ENCODE measurements around the gene ASF1A. TPM values are rescaled to one million over a fixed set of nuclear protein-coding genes. Genes with fewer than 3 reads are reported as not detected.

The ASF1A gene
- total and polyA plus RNA-seq, 8 donors, result 22.9 to 48.7 (median 44.7) TPM

DNA sequence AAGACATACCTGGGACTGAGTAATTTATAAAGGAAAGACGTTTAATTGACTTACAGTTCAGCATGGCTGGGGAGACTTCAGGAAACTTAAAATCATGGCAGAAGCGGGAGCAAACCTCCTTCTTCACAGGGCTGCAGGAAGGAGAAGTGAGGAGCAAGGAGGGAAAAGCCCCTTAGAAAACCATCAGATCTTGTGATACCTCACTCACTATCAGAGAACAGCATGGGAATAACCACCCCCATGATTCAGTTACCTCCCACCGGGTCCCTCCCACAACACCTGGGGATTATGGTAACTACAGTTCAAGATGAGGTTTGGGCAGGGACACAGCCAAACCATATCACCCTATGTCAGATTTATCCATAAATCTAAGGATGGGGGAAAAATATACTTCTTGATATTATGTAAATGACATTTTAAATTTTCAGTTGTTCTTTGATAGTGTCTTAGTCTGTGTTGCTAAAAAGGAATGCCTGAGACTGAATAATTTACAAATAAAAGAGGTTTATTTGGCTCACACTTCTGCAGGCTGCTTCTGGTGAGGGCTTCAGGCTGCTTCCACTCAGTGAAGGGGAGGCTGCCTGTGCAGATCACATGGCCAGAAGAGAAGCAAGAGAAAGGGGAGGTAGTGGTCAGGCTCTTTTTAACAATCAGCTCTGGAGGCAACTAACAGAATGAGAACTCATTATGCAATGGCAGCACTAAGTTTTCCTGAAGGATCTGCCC lies 42.2 kb downstream of the ASF1A start:
- H3K27me3 ChIP-seq, result no peaks in the 10 kb centered on the region
- no peak for ATAC-seq
- DNase-seq, result no peak
- peak overlapping the region in 1 of 2 donors; percentile 91 for H3K4me3 ChIP-seq
- peaks cover 0 to 6% of the 10 kb centered on the region in 2 donors for H3K36me3 ChIP-seq
- H3K4me1 ChIP-seq, result peaks cover 4 to 35% of the 10 kb centered on the region in 2 donors
- intact Hi-C loops (cut with DNase I), result no loop called here
- peak overlapping the region in 1 of 2 donors; percentile 95 for H3K27ac ChIP-seq
- TF ChIP-seq, protein P1, sequence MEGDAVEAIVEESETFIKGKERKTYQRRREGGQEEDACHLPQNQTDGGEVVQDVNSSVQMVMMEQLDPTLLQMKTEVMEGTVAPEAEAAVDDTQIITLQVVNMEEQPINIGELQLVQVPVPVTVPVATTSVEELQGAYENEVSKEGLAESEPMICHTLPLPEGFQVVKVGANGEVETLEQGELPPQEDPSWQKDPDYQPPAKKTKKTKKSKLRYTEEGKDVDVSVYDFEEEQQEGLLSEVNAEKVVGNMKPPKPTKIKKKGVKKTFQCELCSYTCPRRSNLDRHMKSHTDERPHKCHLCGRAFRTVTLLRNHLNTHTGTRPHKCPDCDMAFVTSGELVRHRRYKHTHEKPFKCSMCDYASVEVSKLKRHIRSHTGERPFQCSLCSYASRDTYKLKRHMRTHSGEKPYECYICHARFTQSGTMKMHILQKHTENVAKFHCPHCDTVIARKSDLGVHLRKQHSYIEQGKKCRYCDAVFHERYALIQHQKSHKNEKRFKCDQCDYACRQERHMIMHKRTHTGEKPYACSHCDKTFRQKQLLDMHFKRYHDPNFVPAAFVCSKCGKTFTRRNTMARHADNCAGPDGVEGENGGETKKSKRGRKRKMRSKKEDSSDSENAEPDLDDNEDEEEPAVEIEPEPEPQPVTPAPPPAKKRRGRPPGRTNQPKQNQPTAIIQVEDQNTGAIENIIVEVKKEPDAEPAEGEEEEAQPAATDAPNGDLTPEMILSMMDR (IDR thresholded peaks at IDR 0.05), result no peak
- no peaks in the 10 kb centered on the region for H3K9me3 ChIP-seq

DNA sequence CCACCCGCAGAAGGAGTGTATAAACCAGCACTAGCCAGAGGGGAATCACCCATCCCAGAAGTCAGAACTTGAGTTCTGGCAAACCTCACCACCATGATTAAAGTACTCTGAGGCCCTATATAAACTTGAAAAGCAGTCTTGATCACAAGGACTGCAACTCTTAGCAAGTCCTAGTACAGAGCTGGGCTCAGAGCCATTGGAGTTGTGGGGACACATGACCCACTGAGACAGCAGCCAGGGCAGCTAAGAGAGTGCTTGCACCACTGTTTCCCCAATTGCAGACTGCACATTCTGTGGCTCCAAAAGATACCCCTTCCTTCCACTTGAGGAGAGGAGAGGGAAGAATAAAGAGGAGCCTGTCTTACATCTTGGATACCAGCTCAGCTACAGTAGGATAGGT lies 45.7 kb downstream of the ASF1A start:
- DNase-seq, result no peak
- peaks cover 0 to 4% of the 10 kb centered on the region in 2 donors for H3K9me3 ChIP-seq

DNA sequence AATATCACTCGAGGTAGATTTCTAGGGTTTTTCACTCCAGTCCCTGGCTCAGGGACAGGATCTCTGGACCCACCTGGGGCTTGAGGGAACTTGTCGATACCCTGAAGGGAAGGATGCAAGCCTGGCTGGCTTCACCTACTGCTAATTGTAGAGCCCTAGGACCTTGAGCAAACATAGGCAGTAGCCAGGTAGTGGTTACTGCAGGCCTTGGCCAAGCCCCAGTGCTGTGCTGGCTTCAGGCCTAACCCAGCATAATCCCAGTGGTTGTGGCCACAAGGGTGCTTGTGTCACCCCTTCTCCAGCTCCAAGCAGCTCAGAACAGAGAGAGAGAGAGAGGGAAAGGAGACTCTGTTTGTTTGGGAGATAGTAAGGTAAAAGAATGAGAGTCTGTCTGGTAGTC lies 46.8 kb downstream of the ASF1A start:
- peaks cover 0 to 7% of the 10 kb centered on the region in 2 donors for H3K4me1 ChIP-seq
- TF ChIP-seq, protein P1 (IDR thresholded peaks at IDR 0.05), result no peak
- DNase-seq (no peak), ATAC-seq (peak; percentile 65)
- H3K9me3 ChIP-seq, result peaks cover 0 to 13% of the 10 kb centered on the region in 2 donors
- intact Hi-C loops (cut with DNase I), result no loop called here
- no peaks in the 10 kb centered on the region for H3K36me3 ChIP-seq
- no peaks in the 10 kb centered on the region for H3K27me3 ChIP-seq
- no peak overlapping the region for H3K4me3 ChIP-seq
- no peak overlapping the region for H3K27ac ChIP-seq

More for the DNA sequence above, 45.7 kb downstream of the ASF1A start:
- ATAC-seq, result no peak
- Histone ChIP-seq H3K27me3 (no peaks in the 10 kb centered on the region), H3K36me3 (no peaks in the 10 kb centered on the region), H3K27ac (no peak overlapping the region), H3K4me1 (peaks cover 4 to 13% of the 10 kb centered on the region in 2 donors), H3K4me3 (no peak overlapping the region)
- intact Hi-C loops (cut with DNase I), result no loop called here
- TF ChIP-seq, protein P1 (IDR thresholded peaks at IDR 0.05), result no peak

DNA sequence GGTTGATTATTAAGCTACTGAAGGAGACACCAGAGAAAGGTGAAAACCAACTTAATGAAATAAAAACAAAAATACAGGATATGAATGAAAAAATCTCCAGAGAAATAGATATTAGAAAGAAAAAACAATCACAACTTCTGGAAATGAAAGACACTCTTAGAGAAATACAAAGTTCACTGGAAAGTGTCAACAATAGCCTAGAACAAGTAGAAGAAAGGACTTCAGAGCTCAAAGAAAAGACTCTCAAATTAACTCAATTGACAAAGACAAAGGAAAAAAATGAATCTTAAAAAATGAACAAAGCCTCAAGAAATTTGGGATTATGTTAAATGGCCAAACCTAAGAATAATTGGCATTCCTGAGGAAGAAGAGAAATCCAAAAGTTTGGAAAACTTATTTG lies 51.3 kb downstream of the ASF1A start:
- Histone ChIP-seq H3K4me3 (no peak overlapping the region), H3K9me3 (peaks cover 0 to 13% of the 10 kb centered on the region in 2 donors), H3K4me1 (no peaks in the 10 kb centered on the region), H3K27me3 (no peaks in the 10 kb centered on the region), H3K36me3 (no peaks in the 10 kb centered on the region), H3K27ac (no peak overlapping the region)
- TF ChIP-seq, protein P1 (IDR thresholded peaks at IDR 0.05), result no peak
- DNase-seq (no peak), ATAC-seq (no peak)
- intact Hi-C loops (cut with DNase I), result no loop called here

DNA sequence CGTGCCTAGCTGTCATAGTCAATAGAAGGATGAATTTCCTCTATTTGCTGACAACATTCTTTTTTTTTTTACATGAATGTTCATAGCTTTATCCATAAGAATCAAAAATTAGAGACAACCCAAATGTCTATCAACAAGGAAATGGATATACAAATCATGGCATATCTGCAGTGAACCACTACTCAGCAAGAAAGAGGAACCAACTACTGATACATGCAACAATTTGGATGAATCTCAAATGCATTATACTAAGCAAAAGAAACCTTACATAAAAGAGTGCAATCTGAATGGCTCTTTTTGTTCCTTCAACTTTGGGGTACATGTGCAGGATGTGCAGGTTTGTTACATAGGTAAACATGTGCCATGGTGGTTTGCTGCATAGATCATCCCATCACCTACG lies 58.7 kb downstream of the ASF1A start:
- Histone ChIP-seq H3K9me3 (no peaks in the 10 kb centered on the region), H3K36me3 (no peaks in the 10 kb centered on the region), H3K27me3 (no peaks in the 10 kb centered on the region), H3K4me3 (no peak overlapping the region), H3K27ac (no peak overlapping the region), H3K4me1 (no peaks in the 10 kb centered on the region)
- TF ChIP-seq, protein P1 (IDR thresholded peaks at IDR 0.05), result no peak
- DNase-seq, result no peak
- intact Hi-C loops (cut with DNase I), result no loop called here
- ATAC-seq, result no peak

Data from left lung (tissue), 10 donors.